HEK293T (cell line): ENCODE data around the gene ZNF662.
"Not testable (repeated sequence)": the region's sequence is repeated elsewhere in the genome, so short reads cannot be mapped to it uniquely, and the experiment has no call there.

Source experiments
- CTCF ChIA-PET: fragments of 350-600 bp; formaldehyde crosslinking; extraction: SDS; loops from one replicate; lab custom pipeline; 2021; ENCODE audit warnings: antibody characterized with exemption, inconsistent platforms; lab: Yijun Ruan, JAX
- POLR2A ChIA-PET: fragments of 350-600 bp; formaldehyde crosslinking; extraction: SDS; loops from one replicate; lab custom pipeline; 2020; ENCODE audit warnings: antibody characterized with exemption, inconsistent platforms; lab: Yijun Ruan, JAX
- DNase-seq: peaks from one replicate; pipeline ENCODE4 v3.0.0; 2012; ENCODE audit warnings: mixed read lengths; ENCODE audit errors: extremely low spot score
- ARNT ChIP-seq: fragments of 450-650 bp; IDR thresholded peaks from 2 replicates; pipeline ENCODE4 v1.6.1; 2017; ENCODE audit warnings: mild to moderate bottlenecking
- BHLHE40 ChIP-seq: fragments of 450-650 bp; IDR thresholded peaks from 2 replicates; pipeline ENCODE4 v1.6.1; 2016; ENCODE audit warnings: mild to moderate bottlenecking, moderate library complexity, borderline replicate concordance
- CTBP1 ChIP-seq: fragments of 450-650 bp; IDR thresholded peaks from 2 replicates; pipeline ENCODE4 v1.6.1; 2016; ENCODE audit warnings: borderline replicate concordance
- ELF4 ChIP-seq: fragments of 450-650 bp; IDR thresholded peaks from 2 replicates; pipeline ENCODE4 v1.6.1; 2017; ENCODE audit warnings: antibody characterized with exemption
- FOXA1 ChIP-seq: fragments of 450-650 bp; IDR thresholded peaks from 2 replicates; pipeline ENCODE4 v1.6.1; 2016; ENCODE audit warnings: mild to moderate bottlenecking
- FOXK2 ChIP-seq: fragments of 450-650 bp; IDR thresholded peaks from 2 replicates; pipeline ENCODE4 v1.6.1; 2016; ENCODE audit warnings: mild to moderate bottlenecking
- FOXM1 ChIP-seq: fragments of 450-650 bp; IDR thresholded peaks from 2 replicates; pipeline ENCODE4 v1.6.1; 2017; ENCODE audit warnings: mild to moderate bottlenecking, borderline replicate concordance
- HDGF ChIP-seq: fragments of 450-650 bp; IDR thresholded peaks from 2 replicates; pipeline ENCODE4 v1.6.1; 2017; ENCODE audit warnings: antibody characterized with exemption, borderline replicate concordance
- L3MBTL2 ChIP-seq: fragments of 450-650 bp; conservative IDR thresholded peaks from 2 replicates; pipeline ENCODE4 v1.6.1; 2016; ENCODE audit warnings: mild to moderate bottlenecking
- LEF1 ChIP-seq: fragments of 450-650 bp; IDR thresholded peaks from 2 replicates; pipeline ENCODE4 v1.6.1; 2017; ENCODE audit warnings: mild to moderate bottlenecking, borderline replicate concordance
- NFRKB ChIP-seq: fragments of 450-650 bp; IDR thresholded peaks from 2 replicates; pipeline ENCODE4 v1.6.1; 2016; ENCODE audit warnings: mild to moderate bottlenecking, moderate library complexity
- PKNOX1 ChIP-seq: fragments of 450-650 bp; IDR thresholded peaks from 2 replicates; pipeline ENCODE4 v1.6.1; 2016
- SP1 ChIP-seq: fragments of 450-650 bp; IDR thresholded peaks from 2 replicates; pipeline ENCODE4 v1.6.1; 2017
- SUZ12 ChIP-seq: fragments of 450-650 bp; IDR thresholded peaks from 2 replicates; pipeline ENCODE4 v1.6.1; 2016; ENCODE audit warnings: mild to moderate bottlenecking
- TARDBP ChIP-seq: fragments of 450-650 bp; IDR thresholded peaks from 2 replicates; pipeline ENCODE4 v1.6.1; 2016
- ZNF384 ChIP-seq: fragments of 450-650 bp; IDR thresholded peaks from 2 replicates; pipeline ENCODE4 v1.6.1; 2016

The ZNF662 gene

GRCh38 chr3:42880601-42881451, 25.1 kb upstream of the ZNF662 start:
- peak; percentile 92 for DNase-seq
- CTCF ChIA-PET, result interaction anchor here (0.7 to 2.1 kb wide), 6 partner anchors 11 to 65 kb away, joined by 3 to 10 read pairs (median 4); no protein-coding TSS in a partner anchor
- TF ChIP-seq BHLHE40 (no peak), CTBP1 (no peak), L3MBTL2 (peak; percentile 30; the same call in 1 of the 2 replicates), ELF4 (peak; percentile 39; the same call in 1 of the 2 replicates), PKNOX1 (peak; percentile 49; the same call in 1 of the 2 replicates), FOXA1 (no peak)
- POLR2A ChIA-PET, result interaction anchor here (1.0 kb wide), 1 partner anchor 42 kb away, joined by 3 read pairs; no protein-coding TSS in a partner anchor

GRCh38 chr3:42883251-42883930, 22.6 kb upstream of the ZNF662 start:
- POLR2A ChIA-PET, DNase-seq: not testable (repeated sequence)
- CTCF ChIA-PET, result interaction anchor here (1.5 kb wide), 1 partner anchor 44 kb away, joined by 5 read pairs; no protein-coding TSS in a partner anchor

GRCh38 chr3:42884324-42884723, 21.6 kb upstream of the ZNF662 start:
- ChIA-PET POLR2A (no interaction called here), CTCF (no interaction called here)
- DNase-seq, result no peak
- TF ChIP-seq BHLHE40 (no peak), FOXM1 (no peak), L3MBTL2 (no peak), SP1 (no peak), NFRKB (no peak)

GRCh38 chr3:42886294-42886822, 19.6 kb upstream of the ZNF662 start:
- TF ChIP-seq LEF1, result no peak
- TF ChIP-seq ARNT, result no peak
- TF ChIP-seq CTBP1, result no peak
- no peak for TF ChIP-seq TARDBP
- TF ChIP-seq FOXK2, result no peak
- CTCF ChIA-PET, result no interaction called here
- DNase-seq, result no peak
- POLR2A ChIA-PET, result no interaction called here

GRCh38 chr3:42887084-42887483, 18.9 kb upstream of the ZNF662 start:
- TF ChIP-seq TARDBP, result no peak
- no peak for TF ChIP-seq CTBP1
- no peak for TF ChIP-seq L3MBTL2
- TF ChIP-seq FOXA1, result no peak
- TF ChIP-seq BHLHE40, result no peak
- TF ChIP-seq HDGF, result no peak
- no peak for TF ChIP-seq PKNOX1
- TF ChIP-seq FOXK2, result no peak
- no peak for TF ChIP-seq ZNF384
- TF ChIP-seq ARNT, result no peak
- no peak for TF ChIP-seq FOXM1
- TF ChIP-seq SUZ12, result no peak
- no peak for TF ChIP-seq NFRKB
- POLR2A ChIA-PET, result no interaction called here
- CTCF ChIA-PET, result no interaction called here
- DNase-seq, result no peak

- CTCF ChIA-PET, result no interaction called here
- no peak for DNase-seq
- POLR2A ChIA-PET, result no interaction called here
- TF ChIP-seq FOXM1, result no peak
- no peak for TF ChIP-seq ZNF384
- no peak for TF ChIP-seq NFRKB
- no peak for TF ChIP-seq TARDBP
- TF ChIP-seq ELF4, result no peak
- no peak for TF ChIP-seq SUZ12
- no peak for TF ChIP-seq FOXA1
- TF ChIP-seq LEF1, result no peak
- TF ChIP-seq SP1, result no peak
- no peak for TF ChIP-seq L3MBTL2
Observed at GRCh38 chr3:42891042-42891441, 14.9 kb upstream of the ZNF662 start.

- POLR2A ChIA-PET, result no interaction called here
- CTCF ChIA-PET, result interaction anchor here (1.1 kb wide), 1 partner anchor 11 kb away, joined by 3 read pairs; no protein-coding TSS in a partner anchor
- no peak for TF ChIP-seq L3MBTL2
- no peak for TF ChIP-seq FOXA1
- TF ChIP-seq CTBP1, result no peak
- TF ChIP-seq FOXM1, result no peak
- no peak for TF ChIP-seq ARNT
- TF ChIP-seq HDGF, result no peak
- no peak for TF ChIP-seq FOXK2
- TF ChIP-seq SUZ12, result no peak
- TF ChIP-seq BHLHE40, result no peak
- no peak for TF ChIP-seq TARDBP
- no peak for DNase-seq
Observed at GRCh38 chr3:42892169-42892568, 13.8 kb upstream of the ZNF662 start.
